Right atrium auricular region (tissue), 2 donors: ENCODE results near the gene ABCA5. TPM values are rescaled to one million over a fixed set of nuclear protein-coding genes. Genes with fewer than 3 reads are reported as not detected.

Experiments used
- DNase-seq: peaks from one replicate; pipeline ENCODE4 v3.0.0-alpha.2; 2019; ENCODE audit warnings: low spot score
- H3K27ac ChIP-seq, 2 donors: fragments of 200-600 bp; sonication (generic); 1 replicate in 1 of 2; 2 replicates in 1 of 2; pipeline ENCODE4 v1.5.1; 2016 to 2019
- H3K27me3 ChIP-seq, 2 donors: fragments of 200-600 bp; sonication (generic); one replicate each; pipeline versions ENCODE4 v1.5.1 to v1.6.0; 2017 to 2019
- H3K36me3 ChIP-seq: fragments of 200-600 bp; sonication (generic); one replicate; pipeline ENCODE4 v1.5.1; 2016
- H3K4me1 ChIP-seq, 2 donors: fragments of 200-600 bp; sonication (generic); one replicate each; pipeline versions ENCODE4 v1.5.1 to v1.6.0; 2017 to 2019
- H3K4me3 ChIP-seq, 2 donors: fragments of 200-600 bp; sonication (generic); 1 replicate in 1 of 2; 2 replicates in 1 of 2; pipeline ENCODE4 v1.5.1; 2017 to 2019; ENCODE audit warnings: mild to moderate bottlenecking in 1 of 2, moderate library complexity in 1 of 2
- H3K9me3 ChIP-seq, 2 donors: fragments of 200-600 bp; sonication (generic); one replicate each; pipeline ENCODE4 v1.5.1; 2019
- CTCF ChIP-seq, 2 donors: fragments of 200-600 bp; sonication (generic); IDR thresholded peaks; one replicate each; pipeline ENCODE4 v1.5.1; 2019; ENCODE audit warnings: antibody characterized with exemption in 2 of 2
- total RNA-seq, 2 donors: library from RNA; depleted of rRNA; stranded (reverse); fragments of >200 nt; gene quantifications; one replicate each; pipeline ENCODE4 v1.1.0, GENCODE V29; 2016

Gene ABCA5
- total RNA-seq, 2 donors from 2014 or later: 10.3 to 19.7 TPM

- H3K27me3 ChIP-seq: no peaks in the 10 kb centered on the region
- no peaks in the 10 kb centered on the region for H3K36me3 ChIP-seq
- no peaks in the 10 kb centered on the region for H3K4me1 ChIP-seq
- H3K27ac ChIP-seq: peak within 1 kb of the TSS; percentile 6 to 47
- DNase-seq: no peak
- H3K9me3 ChIP-seq: peaks cover 9 to 21% of the 10 kb centered on the region in 2 donors
- TF ChIP-seq CTCF (IDR thresholded peaks at IDR 0.05): no peak
- peak within 1 kb of the TSS; percentile 19 to 25 for H3K4me3 ChIP-seq
Observed at GRCh38 chr17:69228576-69228975, 98.4 kb downstream of the ABCA5 start, which contains the start of gene ABCA10. Gene ABCA10, minus strand, starts transcription at chr17:69228824. Its CDS starts 3,466 bp downstream, at chr17:69225358.

- Histone ChIP-seq H3K27me3 (no peaks in the 10 kb centered on the region), H3K4me3 (peak overlapping the region; percentile 19 to 25), H3K9me3 (peaks cover 8 to 16% of the 10 kb centered on the region in 2 donors), H3K36me3 (no peaks in the 10 kb centered on the region), H3K27ac (peak overlapping the region; percentile 6 to 47), H3K4me1 (no peaks in the 10 kb centered on the region)
- DNase-seq: no peak
- no peak for TF ChIP-seq CTCF (IDR thresholded peaks at IDR 0.05)
Observed at GRCh38 chr17:69228018-69228417, 98.9 kb downstream of the ABCA5 start.

- peak overlapping the region; percentile 29 to 47 for H3K27ac ChIP-seq
Observed at GRCh38 chr17:69227541-69227940, 99.4 kb downstream of the ABCA5 start.

DNA sequence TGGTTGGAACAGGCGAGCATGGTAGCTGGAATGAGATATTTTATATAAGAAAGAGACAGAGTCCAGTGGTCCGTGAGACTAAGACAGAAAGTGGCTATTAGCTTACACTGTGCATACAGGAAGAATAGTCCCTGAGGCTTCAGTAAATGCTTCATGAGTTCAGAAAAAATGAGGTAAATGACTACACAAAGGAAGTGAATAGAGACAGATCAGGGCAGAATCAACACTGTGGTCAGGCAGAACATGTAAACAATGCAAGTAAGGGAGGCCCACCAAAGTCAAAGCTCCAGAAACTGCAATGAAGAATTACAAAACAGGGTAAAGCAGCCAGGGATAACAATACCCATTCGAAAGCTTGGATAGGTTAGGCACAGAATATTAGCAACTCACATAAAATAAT lies 103.1 kb downstream of the ABCA5 start:
- H3K36me3 ChIP-seq: no peaks in the 10 kb centered on the region

More at GRCh38 chr17:69227541-69227940, 99.4 kb downstream of the ABCA5 start:
- Histone ChIP-seq H3K9me3 (peaks cover 3 to 11% of the 10 kb centered on the region in 2 donors), H3K36me3 (no peaks in the 10 kb centered on the region), H3K4me3 (peak overlapping the region; percentile 19 to 25), H3K27me3 (no peaks in the 10 kb centered on the region), H3K4me1 (no peaks in the 10 kb centered on the region)
- DNase-seq: no peak
- no peak for TF ChIP-seq CTCF (IDR thresholded peaks at IDR 0.05)

DNA sequence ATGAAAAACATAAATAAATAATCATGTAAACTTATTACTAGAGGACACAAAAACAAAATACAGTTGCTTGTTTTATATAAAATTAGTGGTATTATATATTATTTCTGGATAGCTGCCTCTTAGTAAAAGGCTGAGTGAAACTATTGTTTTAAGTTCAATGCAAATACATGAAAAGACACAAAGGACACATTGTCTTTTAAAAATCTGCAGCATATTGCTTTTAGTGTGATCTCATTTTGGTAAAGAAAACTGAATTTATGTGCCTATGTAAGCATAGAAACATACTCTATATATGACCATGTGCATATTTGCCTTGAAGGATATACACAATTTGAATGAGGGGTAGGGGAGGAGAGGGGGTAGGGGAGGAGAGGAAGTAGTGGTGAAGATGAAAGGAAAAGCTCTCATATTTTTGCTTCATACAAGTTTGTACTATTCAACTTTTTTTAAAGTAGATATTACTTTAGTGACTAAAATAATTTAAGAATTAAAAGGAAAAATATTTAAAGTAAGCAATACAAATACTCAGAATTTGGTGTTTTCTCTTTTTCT lies 104.2 kb downstream of the ABCA5 start:
- TF ChIP-seq CTCF (IDR thresholded peaks at IDR 0.05): no peak
- Histone ChIP-seq H3K27me3 (no peaks in the 10 kb centered on the region), H3K4me3 (no peak overlapping the region), H3K9me3 (no peaks in the 10 kb centered on the region), H3K36me3 (no peaks in the 10 kb centered on the region), H3K27ac (no peak overlapping the region), H3K4me1 (no peaks in the 10 kb centered on the region)
- DNase-seq: no peak

More for the DNA sequence above, 103.1 kb downstream of the ABCA5 start:
- no peak for DNase-seq
- H3K4me1 ChIP-seq: no peaks in the 10 kb centered on the region
- no peak overlapping the region for H3K27ac ChIP-seq
- H3K9me3 ChIP-seq: no peaks in the 10 kb centered on the region
- H3K4me3 ChIP-seq: no peak overlapping the region
- no peak for TF ChIP-seq CTCF (IDR thresholded peaks at IDR 0.05)
- H3K27me3 ChIP-seq: no peaks in the 10 kb centered on the region

GRCh38 chr17:69220098-69220497 lies 106.8 kb downstream of the ABCA5 start:
- Histone ChIP-seq H3K4me1 (no peaks in the 10 kb centered on the region), H3K27me3 (no peaks in the 10 kb centered on the region), H3K36me3 (no peaks in the 10 kb centered on the region), H3K27ac (no peak overlapping the region), H3K4me3 (no peak overlapping the region), H3K9me3 (no peaks in the 10 kb centered on the region)
- no peak for DNase-seq
- TF ChIP-seq CTCF (IDR thresholded peaks at IDR 0.05): no peak
